Neuron (in vitro differentiated cells): ENCODE data around the gene WNT7B.

ENCODE experiments used
- H2AFZ ChIP-seq: one replicate; pipeline ENCODE4 v1.6.1; 2013; ENCODE audit warnings: low read depth, mild to moderate bottlenecking, inconsistent platforms, low read length, moderate library complexity
- H3K27me3 ChIP-seq: one replicate; pipeline ENCODE4 v1.6.1; 2013; ENCODE audit warnings: low read length; ENCODE audit not compliant: insufficient read depth
- H3K36me3 ChIP-seq: one replicate; pipeline ENCODE4 v1.6.1; 2013; ENCODE audit warnings: low read length; ENCODE audit not compliant: insufficient read depth
- H3K4me1 ChIP-seq: one replicate; pipeline ENCODE4 v1.6.1; 2013; ENCODE audit warnings: low read length; ENCODE audit not compliant: insufficient read depth
- H3K4me3 ChIP-seq: 2 replicates; pipeline ENCODE4 v1.5.1; 2013; ENCODE audit warnings: mild to moderate bottlenecking, low read length, moderate library complexity
- H3K9me3 ChIP-seq: one replicate; pipeline ENCODE4 v1.6.1; 2013; ENCODE audit warnings: low read length

Gene WNT7B

GRCh38 chr22:45978275-45978713 lies 1.3 kb upstream of the WNT7B start:
- H3K27me3 ChIP-seq, result peaks cover 8% of the 10 kb centered on the region
- H3K4me1 ChIP-seq, result peaks cover 29% of the 10 kb centered on the region
- H2AFZ ChIP-seq, result peak overlapping the region; percentile 88
- peak overlapping the region; percentile 53 for H3K4me3 ChIP-seq
- H3K36me3 ChIP-seq, result no peaks in the 10 kb centered on the region
- peaks cover 1% of the 10 kb centered on the region for H3K9me3 ChIP-seq

GRCh38 chr22:45977551-45978274 lies 751 bp upstream of the WNT7B start:
- Histone ChIP-seq H3K4me1 (peaks cover 29% of the 10 kb centered on the region), H2AFZ (no peak overlapping the region), H3K4me3 (peak overlapping the region; percentile 53), H3K36me3 (no peaks in the 10 kb centered on the region), H3K27me3 (peaks cover 8% of the 10 kb centered on the region), H3K9me3 (peaks cover 4% of the 10 kb centered on the region)

- H3K36me3 ChIP-seq, result no peaks in the 10 kb centered on the region
- H3K4me3 ChIP-seq, result peak overlapping the region; percentile 72
- H3K27me3 ChIP-seq, result peaks cover 8% of the 10 kb centered on the region
- H3K4me1 ChIP-seq, result peaks cover 33% of the 10 kb centered on the region
- no peak overlapping the region for H2AFZ ChIP-seq
- H3K9me3 ChIP-seq, result peaks cover 5% of the 10 kb centered on the region
Measured at GRCh38 chr22:45976254-45977002, 534 bp downstream of the WNT7B start.

- Histone ChIP-seq H2AFZ (no peak overlapping the region), H3K4me1 (peaks cover 39% of the 10 kb centered on the region), H3K27me3 (peaks cover 8% of the 10 kb centered on the region), H3K4me3 (peak overlapping the region; percentile 72), H3K9me3 (peaks cover 4% of the 10 kb centered on the region), H3K36me3 (no peaks in the 10 kb centered on the region)
Measured at GRCh38 chr22:45975164-45976161, 1.5 kb downstream of the WNT7B start.

GRCh38 chr22:45974498-45974897 lies 2.5 kb downstream of the WNT7B start:
- no peaks in the 10 kb centered on the region for H3K36me3 ChIP-seq
- H3K9me3 ChIP-seq, result peaks cover 4% of the 10 kb centered on the region
- peak overlapping the region; percentile 72 for H3K4me3 ChIP-seq
- no peak overlapping the region for H2AFZ ChIP-seq
- H3K27me3 ChIP-seq, result peaks cover 8% of the 10 kb centered on the region
- H3K4me1 ChIP-seq, result peaks cover 49% of the 10 kb centered on the region

- H3K4me1 ChIP-seq, result peaks cover 48% of the 10 kb centered on the region
- no peaks in the 10 kb centered on the region for H3K36me3 ChIP-seq
- peaks cover 8% of the 10 kb centered on the region for H3K27me3 ChIP-seq
- no peak overlapping the region for H2AFZ ChIP-seq
- peak overlapping the region; percentile 22 for H3K4me3 ChIP-seq
- H3K9me3 ChIP-seq, result peaks cover 4% of the 10 kb centered on the region
Measured at GRCh38 chr22:45972889-45973253, 4.1 kb downstream of the WNT7B start.

GRCh38 chr22:45972091-45972888 lies 4.7 kb downstream of the WNT7B start:
- Histone ChIP-seq H3K36me3 (no peaks in the 10 kb centered on the region), H3K27me3 (peaks cover 2% of the 10 kb centered on the region), H3K4me1 (peaks cover 45% of the 10 kb centered on the region), H3K4me3 (peak overlapping the region; percentile 45), H2AFZ (no peak overlapping the region), H3K9me3 (peaks cover 4% of the 10 kb centered on the region)

GRCh38 chr22:45971408-45972028 lies 5.4 kb downstream of the WNT7B start:
- Histone ChIP-seq H3K36me3 (no peaks in the 10 kb centered on the region), H2AFZ (peak overlapping the region; percentile 67), H3K27me3 (peaks cover 2% of the 10 kb centered on the region), H3K4me3 (peak overlapping the region; percentile 45), H3K9me3 (peaks cover 4% of the 10 kb centered on the region), H3K4me1 (peaks cover 52% of the 10 kb centered on the region)

GRCh38 chr22:45970705-45971407 lies 6.1 kb downstream of the WNT7B start:
- no peaks in the 10 kb centered on the region for H3K36me3 ChIP-seq
- peaks cover 54% of the 10 kb centered on the region for H3K4me1 ChIP-seq
- peaks cover 2% of the 10 kb centered on the region for H3K27me3 ChIP-seq
- peaks cover 4% of the 10 kb centered on the region for H3K9me3 ChIP-seq
- peak overlapping the region; percentile 67 for H2AFZ ChIP-seq
- H3K4me3 ChIP-seq, result peak overlapping the region; percentile 45

GRCh38 chr22:45969801-45970470 lies 7.0 kb downstream of the WNT7B start:
- Histone ChIP-seq H2AFZ (no peak overlapping the region), H3K4me3 (no peak overlapping the region), H3K4me1 (peaks cover 50% of the 10 kb centered on the region), H3K9me3 (peaks cover 4% of the 10 kb centered on the region), H3K36me3 (no peaks in the 10 kb centered on the region), H3K27me3 (peaks cover 2% of the 10 kb centered on the region)

- H2AFZ ChIP-seq, result no peak overlapping the region
- H3K4me1 ChIP-seq, result peaks cover 45% of the 10 kb centered on the region
- peaks cover 4% of the 10 kb centered on the region for H3K9me3 ChIP-seq
- H3K36me3 ChIP-seq, result no peaks in the 10 kb centered on the region
- no peak overlapping the region for H3K4me3 ChIP-seq
- H3K27me3 ChIP-seq, result peaks cover 2% of the 10 kb centered on the region
Measured at GRCh38 chr22:45969414-45969799, 7.6 kb downstream of the WNT7B start.
